HG03469 (cell line): Measurements from ENCODE around the gene ADGRG3.

Source experiments
- ATAC-seq: cut with Tn5 transposase; IDR thresholded peaks from one replicate; pipeline ENCODE4 v1.9.1; 2021; ENCODE audit warnings: mild to moderate bottlenecking, moderate library complexity, moderate number of reproducible peaks; ENCODE audit not compliant: unreplicated experiment

Gene ADGRG3

GRCh38 chr16:57668263-57668571, at the start of gene ADGRG3:
TSS of gene ADGRG3 (plus strand) at chr16:57668306. CDS start at chr16:57668348, 42 bp downstream.
- ATAC-seq = no peak

GRCh38 chr16:57619133-57619605, 48.9 kb upstream of the ADGRG3 start:
- no peak for ATAC-seq

- no peak for ATAC-seq
Measured at GRCh38 chr16:57619606-57620334, 48.3 kb upstream of the ADGRG3 start.

GRCh38 chr16:57620335-57621231, 47.5 kb upstream of the ADGRG3 start:
- ATAC-seq = no peak

- ATAC-seq = no peak
Measured at GRCh38 chr16:57621521-57622271, 46.4 kb upstream of the ADGRG3 start.

GRCh38 chr16:57622361-57623250, 45.5 kb upstream of the ADGRG3 start:
- no peak for ATAC-seq

GRCh38 chr16:57623251-57624043, 44.7 kb upstream of the ADGRG3 start:
- no peak for ATAC-seq

GRCh38 chr16:57624044-57624688, 43.9 kb upstream of the ADGRG3 start:
- no peak for ATAC-seq

- no peak for ATAC-seq
Measured at GRCh38 chr16:57624806-57625500, 43.2 kb upstream of the ADGRG3 start.

GRCh38 chr16:57626420-57627170, 41.5 kb upstream of the ADGRG3 start:
- ATAC-seq = no peak

- ATAC-seq = no peak
Measured at GRCh38 chr16:57627184-57627871, 40.8 kb upstream of the ADGRG3 start.

- no peak for ATAC-seq
Measured at GRCh38 chr16:57628008-57628781, 39.9 kb upstream of the ADGRG3 start, which contains the start of gene ADGRG1. TSS of gene ADGRG1 (plus strand) at chr16:57628630. CDS start at chr16:57650288, 21,658 bp downstream.

GRCh38 chr16:57628783-57629293, 39.3 kb upstream of the ADGRG3 start:
- no peak for ATAC-seq

- no peak for ATAC-seq
Measured at GRCh38 chr16:57629516-57630406, 38.3 kb upstream of the ADGRG3 start.

- ATAC-seq = no peak
Measured at GRCh38 chr16:57630407-57630797, 37.7 kb upstream of the ADGRG3 start.
